Activated naive CD4-positive, alpha-beta T cell (primary cell): ENCODE measurements around the gene MRGPRD.
"Not testable (repeated sequence)": the region's sequence is repeated elsewhere in the genome, so short reads cannot be mapped to it uniquely, and the experiment has no call there.

Source experiments
- DNase-seq, 4 experiments: peaks; one replicate each; lab custom pipeline; 2025; lab: John Stamatoyannopoulos, UW

MRGPRD gene

GRCh38 chr11:69005631-69006368 is 25.0 kb upstream of the MRGPRD start:
- no peak for DNase-seq

GRCh38 chr11:69005183-69005630 is 24.4 kb upstream of the MRGPRD start:
- no peak for DNase-seq

- DNase-seq = no peak
Observed at GRCh38 chr11:69004411-69005182, 23.8 kb upstream of the MRGPRD start.

GRCh38 chr11:69003866-69004367 is 23.1 kb upstream of the MRGPRD start:
- no peak for DNase-seq

- no peak for DNase-seq
Observed at GRCh38 chr11:69003301-69003865, 22.6 kb upstream of the MRGPRD start.

- DNase-seq = no peak
Observed at GRCh38 chr11:69002570-69003231, 21.9 kb upstream of the MRGPRD start.

GRCh38 chr11:69002110-69002569 is 21.4 kb upstream of the MRGPRD start:
- no peak for DNase-seq

GRCh38 chr11:69001243-69002081 is 20.7 kb upstream of the MRGPRD start:
- DNase-seq = no peak

GRCh38 chr11:69000831-69001242 is 20.1 kb upstream of the MRGPRD start:
- no peak for DNase-seq

GRCh38 chr11:69000391-69000790 is 19.6 kb upstream of the MRGPRD start:
- no peak for DNase-seq

GRCh38 chr11:68999748-69000355 is 19.1 kb upstream of the MRGPRD start:
- not testable (repeated sequence) for DNase-seq

GRCh38 chr11:68999093-68999747 is 18.4 kb upstream of the MRGPRD start:
- no peak for DNase-seq

- DNase-seq = no peak
Observed at GRCh38 chr11:68998390-68998911, 17.7 kb upstream of the MRGPRD start.

GRCh38 chr11:68997995-68998348 is 17.2 kb upstream of the MRGPRD start:
- DNase-seq = no peak

GRCh38 chr11:68997124-68997994 is 16.6 kb upstream of the MRGPRD start:
- DNase-seq = no peak

- no peak for DNase-seq
Observed at GRCh38 chr11:68996376-68997123, 15.8 kb upstream of the MRGPRD start.

- DNase-seq = no peak
Observed at GRCh38 chr11:68994894-68995285, 14.1 kb upstream of the MRGPRD start.

GRCh38 chr11:68994161-68994893 is 13.5 kb upstream of the MRGPRD start:
- DNase-seq = no peak
